IMR-90 (cell line): Measurements from ENCODE around the gene TMEM38A.

Experiments
- CHD1 ChIP-seq: IDR thresholded peaks from 2 replicates; pipeline ENCODE4 v1.6.1; 2012; ENCODE audit warnings: low read depth, low read length, improper control_type of control experiment
- MAFK ChIP-seq: IDR thresholded peaks from 2 replicates; pipeline ENCODE4 v1.6.1; 2012; ENCODE audit warnings: low read depth, low read length, improper control_type of control experiment
- POLR2A ChIP-seq: IDR thresholded peaks from 2 replicates; pipeline ENCODE4 v1.6.1; 2012; ENCODE audit warnings: mild to moderate bottlenecking, low read depth, low read length
- RAD21 ChIP-seq: IDR thresholded peaks from 2 replicates; pipeline ENCODE4 v1.6.1; 2012; ENCODE audit warnings: low read length, improper control_type of control experiment
- TF ChIP-seq, protein P1 (sequence below): conservative IDR thresholded peaks from 2 replicates; pipeline ENCODE4 v1.5.1; 2012; ENCODE audit warnings: mild to moderate bottlenecking, low read depth, low read length, improper control_type of control experiment

GRCh38 chr19:16668176-16668575 lies 7.2 kb downstream of the TMEM38A start:
- TF ChIP-seq CHD1: no peak
- no peak for TF ChIP-seq POLR2A
- TF ChIP-seq, protein P1, sequence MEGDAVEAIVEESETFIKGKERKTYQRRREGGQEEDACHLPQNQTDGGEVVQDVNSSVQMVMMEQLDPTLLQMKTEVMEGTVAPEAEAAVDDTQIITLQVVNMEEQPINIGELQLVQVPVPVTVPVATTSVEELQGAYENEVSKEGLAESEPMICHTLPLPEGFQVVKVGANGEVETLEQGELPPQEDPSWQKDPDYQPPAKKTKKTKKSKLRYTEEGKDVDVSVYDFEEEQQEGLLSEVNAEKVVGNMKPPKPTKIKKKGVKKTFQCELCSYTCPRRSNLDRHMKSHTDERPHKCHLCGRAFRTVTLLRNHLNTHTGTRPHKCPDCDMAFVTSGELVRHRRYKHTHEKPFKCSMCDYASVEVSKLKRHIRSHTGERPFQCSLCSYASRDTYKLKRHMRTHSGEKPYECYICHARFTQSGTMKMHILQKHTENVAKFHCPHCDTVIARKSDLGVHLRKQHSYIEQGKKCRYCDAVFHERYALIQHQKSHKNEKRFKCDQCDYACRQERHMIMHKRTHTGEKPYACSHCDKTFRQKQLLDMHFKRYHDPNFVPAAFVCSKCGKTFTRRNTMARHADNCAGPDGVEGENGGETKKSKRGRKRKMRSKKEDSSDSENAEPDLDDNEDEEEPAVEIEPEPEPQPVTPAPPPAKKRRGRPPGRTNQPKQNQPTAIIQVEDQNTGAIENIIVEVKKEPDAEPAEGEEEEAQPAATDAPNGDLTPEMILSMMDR: no peak
- TF ChIP-seq MAFK: no peak
- no peak for TF ChIP-seq RAD21
